ENCODE results near the gene LRRC4C.

GRCh38 chr11:40432358-40432757 lies 1027.1 kb downstream of the LRRC4C start:
- TF ChIP-seq CTCF (IDR thresholded peaks at IDR 0.05; ENCODE audit: borderline replicate concordance, extremely low read depth, low read length, poor library complexity, severe bottlenecking) (no peak), EZH2 (IDR thresholded peaks at IDR 0.05; ENCODE audit: borderline replicate concordance, low read depth, low read length, severe bottlenecking) (no peak)
